Endothelial cell of umbilical vein (primary cell): ENCODE data around the gene CAV1. TPM values are rescaled to one million over a fixed set of nuclear protein-coding genes. Genes with fewer than 3 reads are reported as not detected.

Experiments used
- BruUV-seq: library from RNA; stranded (reverse); fragments of 400-500 nt; replicated peaks from 2 replicates; lab custom pipeline; 2021; lab: Mats Ljungman, UMichigan
- CTCF ChIA-PET: fragments of 300-600, 350-600 bp; sonication (Branson Sonifier 250); formaldehyde crosslinking; loops from one replicate; lab custom pipeline; 2021; ENCODE audit warnings: antibody characterized with exemption, inconsistent platforms; lab: Charles Lee
- POLR2A ChIA-PET: fragments of 300-600, 350-600 bp; sonication (Branson Sonifier 250); formaldehyde crosslinking; loops from one replicate; lab custom pipeline; 2021; ENCODE audit warnings: antibody characterized with exemption, inconsistent platforms; lab: Charles Lee
- DNase-seq: peaks from one replicate; pipeline ENCODE4 v3.0.0-alpha.2; 2011; ENCODE audit warnings: low read depth, low spot score
- FAIRE-seq: peaks from 2 replicates; lab custom pipeline; 2011; peaks lifted over from hg19 to GRCh38; lab: Jason Lieb, UNC
- H2AFZ ChIP-seq: 2 replicates; pipeline ENCODE4 v1.6.0; 2012; ENCODE audit warnings: low read depth, low read length, control low read depth, inconsistent platforms
- H3K27ac ChIP-seq: 2 replicates; pipeline ENCODE4 v1.5.1; 2011; ENCODE audit warnings: low read depth, mild to moderate bottlenecking, control low read depth, low read length, moderate library complexity; ENCODE audit not compliant: insufficient read depth
- H3K27me3 ChIP-seq, 2 experiments: 2 replicates each; pipeline versions ENCODE4 v1.6.0 to v1.6.1; 2011; ENCODE audit warnings: low read length in 2 of 2, mixed read lengths in 1 of 2; ENCODE audit not compliant: control insufficient read depth in 2 of 2, insufficient read depth in 2 of 2
- H3K36me3 ChIP-seq, 2 experiments: 2 replicates in 1 of 2; 3 replicates in 1 of 2; pipeline ENCODE4 v1.5.1; 2011; ENCODE audit warnings: low read length in 2 of 2, mild to moderate bottlenecking in 1 of 2, moderate library complexity in 1 of 2; ENCODE audit not compliant: control insufficient read depth in 2 of 2, insufficient read depth in 2 of 2; ENCODE audit errors: extremely low read depth in 1 of 2
- H3K4me1 ChIP-seq: 3 replicates; pipeline ENCODE4 v1.5.1; 2011; ENCODE audit warnings: mild to moderate bottlenecking, low read length; ENCODE audit not compliant: control insufficient read depth, insufficient read depth; ENCODE audit errors: extremely low read depth
- H3K4me2 ChIP-seq: 2 replicates; pipeline ENCODE4 v1.6.1; 2011; ENCODE audit warnings: low read length, control low read depth, mixed read lengths; ENCODE audit not compliant: insufficient read depth
- H3K4me3 ChIP-seq, 3 experiments: fragments of 200-600 bp in 1 of 3; sonication (generic), shearing (Covaris generic) in 1 of 3; replicated peaks in 1 of 3; 2 replicates each; pipeline ENCODE4 v1.5.1; 2011 to 2016; ENCODE audit warnings: control low read depth in 3 of 3, low read length in 3 of 3, mild to moderate bottlenecking in 2 of 3, inconsistent platforms in 1 of 3, low read depth in 1 of 3, moderate library complexity in 1 of 3; ENCODE audit not compliant: insufficient read depth in 1 of 3
- H3K79me2 ChIP-seq: 2 replicates; pipeline ENCODE4 v1.6.0; 2012; ENCODE audit warnings: low read length, inconsistent platforms; ENCODE audit not compliant: control insufficient read depth, insufficient read depth
- H3K9ac ChIP-seq: replicated peaks from 2 replicates; pipeline ENCODE3; 2011; ENCODE audit warnings: low read length, control low read depth; ENCODE audit not compliant: insufficient read depth; ENCODE audit errors: extremely low read depth
- H3K9me1 ChIP-seq: replicated peaks from 3 replicates; pipeline ENCODE4 v1.6.0; 2011; ENCODE audit warnings: mild to moderate bottlenecking, low read length; ENCODE audit not compliant: control insufficient read depth, insufficient read depth; ENCODE audit errors: extremely low read depth
- H3K9me3 ChIP-seq: replicated peaks from 2 replicates; pipeline ENCODE4 v1.5.1; 2012; ENCODE audit warnings: low read length, inconsistent platforms; ENCODE audit not compliant: control insufficient read depth, insufficient read depth
- H4K20me1 ChIP-seq: replicated peaks from 2 replicates; pipeline ENCODE3; 2011; ENCODE audit warnings: mild to moderate bottlenecking, low read length; ENCODE audit not compliant: control insufficient read depth, insufficient read depth; ENCODE audit errors: extremely low read depth
- EZH2 ChIP-seq: IDR thresholded peaks from 2 replicates; pipeline ENCODE4 v1.6.1; 2012; ENCODE audit warnings: borderline replicate concordance, low read depth, mild to moderate bottlenecking, moderate library complexity, low read length, inconsistent platforms; ENCODE audit not compliant: severe bottlenecking
- FOS ChIP-seq: IDR thresholded peaks from 2 replicates; pipeline ENCODE4 v1.6.1; 2011; ENCODE audit warnings: mild to moderate bottlenecking, low read length, moderate library complexity, borderline replicate concordance; ENCODE audit not compliant: insufficient read depth
- GATA2 ChIP-seq: IDR thresholded peaks from 2 replicates; pipeline ENCODE4 v1.7.0; 2011; ENCODE audit warnings: low read depth, mild to moderate bottlenecking, moderate library complexity, mixed read lengths, low read length; ENCODE audit not compliant: insufficient read length, insufficient read depth
- JUN ChIP-seq: IDR thresholded peaks from 2 replicates; pipeline ENCODE4 v1.6.1; 2011; ENCODE audit warnings: borderline replicate concordance, low read depth; ENCODE audit not compliant: insufficient read length, insufficient read depth
- MYC ChIP-seq: IDR thresholded peaks from one replicate; pipeline ENCODE4 v1.6.1; 2011; ENCODE audit warnings: mild to moderate bottlenecking, low read depth, low read length
- POLR2A ChIP-seq: IDR thresholded peaks from 2 replicates; pipeline ENCODE4 v1.6.1; 2012; ENCODE audit warnings: low read depth, mild to moderate bottlenecking, control low read depth, low read length
- POLR2AphosphoS5 ChIP-seq: IDR thresholded peaks from 2 replicates; pipeline ENCODE4 v1.6.1; 2012; ENCODE audit warnings: low read depth, mild to moderate bottlenecking, control low read depth, low read length, moderate library complexity; ENCODE audit not compliant: insufficient read depth
- dilution Hi-C: fragments of 300-500 bp; cut with MboI; formaldehyde crosslinking; loops from one replicate; pipeline ENCODE4 v1.15.0; 2019; ENCODE audit warnings: low sequenced_read_pairs; ENCODE audit not compliant: extremely low pct_ligation_motif_present
- intact Hi-C: fragments of 100-400 bp; cut with micrococcal nuclease; formaldehyde crosslinking; loops from one replicate; pipeline ENCODE4 v1.10.0; 2022
- polyA plus RNA-seq, 4 experiments: library from polyadenylated mRNA; depleted of rRNA in 3 of 4; stranded (reverse) in 3 of 4; unstranded in 1 of 4; fragments of >200 nt; gene quantifications; 2 replicates each; pipeline versions ENCODE4 v1.2.1 to v1.2.3, GENCODE V29; 2011 to 2012; ENCODE audit warnings: missing spikeins in 1 of 4
- total RNA-seq: library from RNA; stranded (reverse); gene quantifications from 2 replicates; pipeline ENCODE4 v1.2.3, GENCODE V29; 2021
- TF ChIP-seq, protein P1 (sequence below), 2 donors: IDR thresholded peaks; 1 replicate in 1 of 2; 2 replicates in 1 of 2; pipeline ENCODE4 v1.5.1; 2011; ENCODE audit warnings: low read length in 2 of 2, mild to moderate bottlenecking in 2 of 2, moderate library complexity in 2 of 2, control low read depth in 1 of 2, inconsistent platforms in 1 of 2, low read depth in 1 of 2; ENCODE audit not compliant: insufficient read depth in 1 of 2; ENCODE audit errors: extremely low read depth in 1 of 2
- TF ChIP-seq, protein P2 (sequence below): IDR thresholded peaks from 2 replicates; pipeline ENCODE4 v1.6.1; 2011; ENCODE audit not compliant: insufficient read depth, insufficient read length

Gene CAV1
- total and polyA plus RNA-seq, 2 donors (not counting 3 experiments of a cell fraction or from before 2014, with no cell fraction given): 1,483 to 3,129 TPM

DNA sequence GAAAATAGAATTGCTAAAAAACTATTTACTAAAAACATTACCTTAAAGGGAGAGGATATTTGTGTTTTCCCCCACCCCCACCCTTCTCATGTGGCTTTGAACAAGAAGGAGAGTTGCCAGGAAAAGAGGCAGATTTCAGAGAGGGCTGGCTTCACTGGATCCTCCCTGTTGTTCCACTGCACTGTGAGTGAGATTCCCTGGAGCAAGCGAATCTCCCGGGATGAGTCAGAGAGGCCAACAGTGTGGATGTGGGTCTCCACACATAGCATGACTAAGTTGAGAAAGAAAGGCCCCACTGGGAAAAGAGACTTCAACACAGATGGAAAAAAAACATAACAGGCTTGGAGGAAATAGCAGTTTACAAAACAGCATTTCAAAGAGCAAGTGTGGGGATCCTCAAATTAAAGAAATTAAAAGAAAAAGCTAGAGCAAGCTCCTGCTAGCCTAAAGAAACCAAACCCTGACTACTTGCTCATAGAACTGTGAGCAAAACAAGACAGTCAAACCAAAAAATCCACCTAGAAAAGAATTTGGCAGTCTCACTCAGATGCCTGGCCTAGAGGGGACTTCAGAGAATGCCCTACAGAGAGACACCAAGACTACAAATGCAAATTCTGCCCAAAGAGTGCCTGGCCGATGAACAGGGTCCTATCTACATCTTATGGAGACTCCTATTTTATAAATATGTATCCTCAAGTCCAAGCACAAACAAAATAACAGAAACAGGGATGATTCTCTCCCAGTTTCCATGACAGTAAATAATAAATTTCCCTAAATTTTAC, 3.4 kb downstream of the CAV1 start:
- no TSS peak for BruUV-seq
- POLR2A ChIA-PET: interaction anchor here (1.0 to 1.2 kb wide), 2 partner anchors 17 to 174 kb away, joined by 3 read pairs; no protein-coding TSS in a partner anchor
- Histone ChIP-seq H3K9me1 (no peaks in the 10 kb centered on the region), H3K9ac (peak overlapping the region; percentile 100), H3K79me2 (peaks cover 82% of the 10 kb centered on the region), H3K9me3 (no peaks in the 10 kb centered on the region), H3K36me3 (peaks cover 14 to 35% of the 10 kb centered on the region in 2 experiments), H3K4me1 (peaks cover 64% of the 10 kb centered on the region), H3K4me2 (peak overlapping the region; percentile 79), H2AFZ (no peak overlapping the region), H3K27me3 (no peaks in the 10 kb centered on the region), H4K20me1 (peaks cover 9% of the 10 kb centered on the region), H3K27ac (peak overlapping the region; percentile 97), H3K4me3 (peak overlapping the region; percentile 74 to 98 (median 90))
- dilution Hi-C loops (no loop called here), intact Hi-C loops (loop anchor here (10.0 kb wide), 1 partner anchor 147 kb away; the partner anchor contains the start of gene MET)
- DNase-seq: peak; percentile 92
- peak; percentile 87 for FAIRE-seq
- CTCF ChIA-PET: interaction anchor here (0.6 to 5.1 kb wide), 12 partner anchors 29 to 348 kb away, joined by 3 to 64 read pairs (median 8); partner anchors contain the start of gene CAV2
- no peak for TF ChIP-seq GATA2
- TF ChIP-seq POLR2AphosphoS5: peak; percentile 41
- TF ChIP-seq JUN: peak; percentile 66
- TF ChIP-seq FOS: peak; percentile 97
- no peak for TF ChIP-seq EZH2
- peak; percentile 21 for TF ChIP-seq POLR2A
- TF ChIP-seq MYC: no peak
- TF ChIP-seq, protein P1, sequence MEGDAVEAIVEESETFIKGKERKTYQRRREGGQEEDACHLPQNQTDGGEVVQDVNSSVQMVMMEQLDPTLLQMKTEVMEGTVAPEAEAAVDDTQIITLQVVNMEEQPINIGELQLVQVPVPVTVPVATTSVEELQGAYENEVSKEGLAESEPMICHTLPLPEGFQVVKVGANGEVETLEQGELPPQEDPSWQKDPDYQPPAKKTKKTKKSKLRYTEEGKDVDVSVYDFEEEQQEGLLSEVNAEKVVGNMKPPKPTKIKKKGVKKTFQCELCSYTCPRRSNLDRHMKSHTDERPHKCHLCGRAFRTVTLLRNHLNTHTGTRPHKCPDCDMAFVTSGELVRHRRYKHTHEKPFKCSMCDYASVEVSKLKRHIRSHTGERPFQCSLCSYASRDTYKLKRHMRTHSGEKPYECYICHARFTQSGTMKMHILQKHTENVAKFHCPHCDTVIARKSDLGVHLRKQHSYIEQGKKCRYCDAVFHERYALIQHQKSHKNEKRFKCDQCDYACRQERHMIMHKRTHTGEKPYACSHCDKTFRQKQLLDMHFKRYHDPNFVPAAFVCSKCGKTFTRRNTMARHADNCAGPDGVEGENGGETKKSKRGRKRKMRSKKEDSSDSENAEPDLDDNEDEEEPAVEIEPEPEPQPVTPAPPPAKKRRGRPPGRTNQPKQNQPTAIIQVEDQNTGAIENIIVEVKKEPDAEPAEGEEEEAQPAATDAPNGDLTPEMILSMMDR (IDR thresholded peaks at IDR 0.05; ENCODE audit: extremely low read depth in 1 of 2, insufficient read depth in 1 of 2, low read depth in 1 of 2, low read length in 2 of 2): no peak
- TF ChIP-seq, protein P2, sequence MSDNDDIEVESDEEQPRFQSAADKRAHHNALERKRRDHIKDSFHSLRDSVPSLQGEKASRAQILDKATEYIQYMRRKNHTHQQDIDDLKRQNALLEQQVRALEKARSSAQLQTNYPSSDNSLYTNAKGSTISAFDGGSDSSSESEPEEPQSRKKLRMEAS: no peak
